Right kidney (tissue), 1 donor: Measurements from ENCODE around the gene JARID2.

ENCODE experiments used
- DNase-seq: peaks from one replicate; pipeline ENCODE4 v3.0.0-alpha.2; 2016

Gene JARID2

GRCh38 chr6:15495375-15495901 lies 249.6 kb downstream of the JARID2 start:
- DNase-seq, result no peak

DNA sequence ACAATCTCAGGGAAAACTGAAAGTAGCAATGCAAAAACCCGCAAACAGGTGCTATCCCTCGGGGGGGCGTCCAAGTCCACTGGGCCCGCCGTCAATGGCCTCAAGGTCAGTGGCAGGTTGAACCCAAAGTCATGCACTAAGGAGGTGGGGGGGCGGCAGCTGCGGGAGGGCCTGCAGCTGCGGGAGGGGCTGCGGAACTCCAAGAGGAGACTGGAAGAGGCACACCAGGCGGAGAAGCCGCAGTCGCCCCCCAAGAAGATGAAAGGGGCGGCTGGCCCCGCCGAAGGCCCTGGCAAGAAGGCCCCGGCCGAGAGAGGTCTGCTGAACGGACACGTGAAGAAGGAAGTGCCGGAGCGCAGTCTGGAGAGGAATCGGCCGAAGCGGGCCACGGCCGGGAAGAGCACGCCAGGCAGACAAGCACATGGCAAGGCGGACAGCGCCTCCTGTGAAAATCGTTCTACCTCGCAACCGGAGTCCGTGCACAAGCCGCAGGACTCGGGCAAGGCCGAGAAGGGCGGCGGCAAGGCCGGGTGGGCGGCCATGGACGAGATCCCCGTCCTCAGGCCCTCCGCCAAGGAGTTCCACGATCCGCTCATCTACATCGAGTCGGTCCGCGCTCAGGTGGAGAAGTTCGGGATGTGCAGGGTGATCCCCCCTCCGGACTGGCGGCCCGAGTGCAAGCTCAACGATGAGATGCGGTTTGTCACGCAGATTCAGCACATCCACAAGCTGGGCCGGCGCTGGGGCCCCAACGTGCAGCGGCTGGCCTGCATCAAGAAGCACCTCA lies 250.7 kb downstream of the JARID2 start:
- no peak for DNase-seq

GRCh38 chr6:15498640-15499039 lies 252.8 kb downstream of the JARID2 start:
- DNase-seq, result no peak

DNA sequence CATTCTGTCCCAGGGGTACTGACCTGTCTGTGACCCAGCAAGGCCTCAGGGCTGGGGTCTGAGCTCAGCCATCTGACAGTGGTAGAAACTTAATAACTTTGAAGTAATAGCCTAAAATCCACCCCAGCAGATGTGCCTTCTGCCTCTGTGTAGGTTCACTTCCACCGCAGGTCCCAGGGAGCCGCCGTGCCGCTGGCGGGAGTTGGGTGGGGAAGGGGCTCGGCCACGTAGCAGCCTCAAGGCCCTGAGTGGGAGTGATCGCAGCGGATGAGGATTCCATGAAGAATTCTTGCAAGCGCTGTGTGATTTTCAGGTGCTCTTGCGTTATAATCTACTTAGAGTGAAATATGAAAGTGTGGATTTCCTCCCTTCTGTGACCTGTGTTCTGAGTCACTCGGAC lies 253.3 kb downstream of the JARID2 start:
- no peak for DNase-seq

DNA sequence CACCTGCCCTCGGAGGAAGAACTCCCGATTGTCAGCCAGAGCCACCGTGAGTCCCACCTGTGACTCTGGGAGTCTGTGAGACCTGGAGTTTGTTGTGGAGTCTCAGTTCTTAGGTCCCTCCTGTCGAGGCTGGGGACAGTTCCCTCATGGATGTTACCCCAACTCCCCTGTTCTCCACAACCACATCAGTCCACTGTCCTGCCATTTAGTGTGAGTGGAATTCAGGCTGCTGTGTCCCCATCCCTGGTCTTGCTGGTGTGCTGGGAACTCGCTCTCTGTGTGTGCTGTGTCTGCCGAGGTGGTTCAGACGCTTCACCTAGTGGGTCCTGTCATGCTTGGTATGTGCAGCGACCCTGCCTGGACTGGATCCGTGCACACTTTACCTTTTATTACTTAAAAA lies 253.7 kb downstream of the JARID2 start:
- DNase-seq, result no peak

GRCh38 chr6:15500078-15500740 lies 254.3 kb downstream of the JARID2 start:
- no peak for DNase-seq

DNA sequence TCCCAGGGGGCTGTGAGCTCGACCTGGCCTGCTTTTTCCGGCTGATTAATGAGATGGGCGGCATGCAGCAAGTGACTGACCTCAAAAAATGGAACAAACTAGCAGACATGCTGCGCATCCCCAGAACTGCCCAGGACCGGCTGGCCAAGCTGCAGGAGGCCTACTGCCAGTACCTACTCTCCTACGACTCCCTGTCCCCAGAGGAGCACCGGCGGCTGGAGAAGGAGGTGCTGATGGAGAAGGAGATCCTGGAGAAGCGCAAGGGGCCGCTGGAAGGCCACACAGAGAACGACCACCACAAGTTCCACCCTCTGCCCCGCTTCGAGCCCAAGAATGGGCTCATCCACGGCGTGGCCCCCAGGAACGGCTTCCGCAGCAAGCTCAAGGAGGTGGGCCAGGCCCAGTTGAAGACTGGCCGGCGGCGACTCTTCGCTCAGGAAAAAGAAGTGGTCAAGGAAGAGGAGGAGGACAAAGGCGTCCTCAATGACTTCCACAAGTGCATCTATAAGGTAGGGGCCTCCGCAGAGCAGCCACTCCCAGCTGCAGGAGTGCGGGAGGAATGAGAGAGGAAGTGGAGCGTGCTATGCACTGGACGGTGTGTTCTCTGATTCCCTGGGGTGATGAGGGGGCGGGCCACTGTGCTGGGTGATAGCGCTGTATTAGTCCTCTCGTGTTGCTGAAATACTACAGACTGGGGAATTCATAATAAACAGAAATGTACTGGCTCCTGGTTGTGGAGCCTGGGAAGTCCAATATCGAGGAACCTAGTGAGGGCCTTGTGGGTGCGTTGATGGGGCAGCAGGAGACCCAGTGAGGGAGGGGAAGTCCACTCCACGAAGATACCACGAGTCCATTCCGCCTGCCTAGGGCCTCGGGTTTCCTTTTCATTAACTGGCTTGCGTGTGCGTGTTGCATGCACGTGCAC lies 255.3 kb downstream of the JARID2 start:
- DNase-seq, result no peak

- DNase-seq, result peak; percentile 50
These were observed 256.1 kb downstream of the JARID2 start for GRCh38 chr6:15501826-15502445.

GRCh38 chr6:15502446-15503345 lies 256.8 kb downstream of the JARID2 start:
- DNase-seq, result no peak

- no peak for DNase-seq
These were observed 257.4 kb downstream of the JARID2 start for GRCh38 chr6:15503346-15503680.

DNA sequence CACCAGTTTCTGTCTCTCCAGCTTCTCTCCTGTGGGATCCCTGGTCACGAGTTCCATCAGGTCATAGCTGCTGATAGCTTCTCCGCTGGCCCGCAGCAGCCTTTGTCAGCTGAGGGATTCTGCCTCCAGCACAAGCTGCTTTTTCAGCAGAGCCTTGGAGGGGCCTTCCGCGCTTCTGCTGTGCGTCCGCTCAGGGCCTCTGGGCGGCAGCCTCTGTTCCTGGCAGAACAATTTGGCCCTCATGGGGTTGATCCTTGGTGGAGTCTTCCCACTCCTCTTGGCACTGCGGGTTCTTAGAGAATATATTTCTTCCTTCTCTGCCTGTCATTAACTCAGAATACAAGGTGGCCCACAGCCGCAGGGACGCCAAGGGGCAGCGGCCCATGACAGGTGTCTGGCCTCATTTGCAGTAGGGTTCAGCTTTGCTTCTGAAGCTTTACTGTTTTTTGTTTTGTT lies 258.2 kb downstream of the JARID2 start:
- peak; percentile 70 for DNase-seq

GRCh38 chr6:15504581-15505350 lies 258.9 kb downstream of the JARID2 start:
- peak; percentile 86 for DNase-seq

DNA sequence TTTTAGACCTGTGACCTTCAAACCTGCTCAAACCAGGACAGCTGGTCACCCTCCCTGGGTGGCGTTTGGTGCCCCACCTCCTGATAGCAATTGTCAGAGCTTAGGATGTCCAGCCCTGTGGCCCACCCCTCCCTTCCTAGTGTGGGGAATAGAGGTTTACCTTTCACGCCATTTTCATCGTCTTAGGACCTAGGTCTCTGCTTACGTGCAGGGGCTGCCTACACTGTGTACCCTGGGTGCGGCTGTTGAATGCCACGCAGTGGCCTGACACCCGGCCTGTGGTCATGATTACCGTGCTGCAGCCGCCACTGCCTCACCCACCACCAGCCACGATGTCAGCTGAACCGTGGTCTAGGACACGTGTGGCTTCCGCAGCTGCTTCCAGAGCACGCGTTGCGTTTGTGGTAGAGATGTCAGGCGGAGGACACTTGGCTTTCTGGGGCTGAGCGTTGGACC lies 259.6 kb downstream of the JARID2 start:
- DNase-seq, result no peak

GRCh38 chr6:15506066-15506465 lies 260.2 kb downstream of the JARID2 start:
- no peak for DNase-seq

GRCh38 chr6:15507221-15507620 lies 261.4 kb downstream of the JARID2 start:
- DNase-seq, result no peak

GRCh38 chr6:15507746-15508145 lies 261.9 kb downstream of the JARID2 start:
- no peak for DNase-seq

DNA sequence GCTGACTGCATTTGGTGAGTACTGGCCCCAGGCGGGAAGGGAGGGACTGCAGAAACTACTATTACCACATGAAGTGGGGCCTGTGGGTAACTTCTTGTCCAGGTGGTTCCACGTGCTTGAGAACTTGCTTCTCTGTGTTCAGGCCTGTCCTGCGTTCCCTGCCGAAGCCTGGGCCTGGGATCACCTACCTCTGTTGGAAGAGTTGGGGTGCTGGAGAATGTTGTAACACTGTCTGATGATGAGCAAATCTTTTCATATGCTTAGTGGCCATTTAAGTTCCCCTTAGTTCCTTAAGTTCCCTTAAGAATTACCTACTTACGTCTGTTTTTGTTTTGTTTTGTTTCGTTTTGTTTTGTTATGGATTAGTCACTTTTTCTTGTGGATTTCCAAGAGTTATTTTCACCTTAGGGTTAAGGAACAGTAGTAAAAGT lies 262.6 kb downstream of the JARID2 start:
- no peak for DNase-seq

DNA sequence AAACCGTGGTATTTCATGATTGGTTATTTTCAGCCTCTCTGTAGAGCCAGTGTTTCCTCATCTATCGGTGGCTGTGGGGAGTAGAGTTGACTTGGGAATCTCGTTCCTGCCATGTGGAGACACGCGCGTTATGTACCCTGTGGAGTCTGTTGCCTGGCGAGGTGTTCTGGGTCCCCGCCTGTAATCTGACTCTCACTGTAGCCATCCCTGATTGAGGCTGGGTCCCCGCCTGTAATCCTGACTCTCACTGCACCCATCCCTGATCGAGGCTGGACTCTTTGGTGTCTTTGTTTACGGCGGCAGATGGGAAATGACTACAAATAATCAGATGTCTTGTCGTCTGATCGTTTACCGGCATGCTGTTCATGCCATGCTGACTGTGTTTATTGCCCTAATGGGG lies 263.1 kb downstream of the JARID2 start:
- no peak for DNase-seq

DNA sequence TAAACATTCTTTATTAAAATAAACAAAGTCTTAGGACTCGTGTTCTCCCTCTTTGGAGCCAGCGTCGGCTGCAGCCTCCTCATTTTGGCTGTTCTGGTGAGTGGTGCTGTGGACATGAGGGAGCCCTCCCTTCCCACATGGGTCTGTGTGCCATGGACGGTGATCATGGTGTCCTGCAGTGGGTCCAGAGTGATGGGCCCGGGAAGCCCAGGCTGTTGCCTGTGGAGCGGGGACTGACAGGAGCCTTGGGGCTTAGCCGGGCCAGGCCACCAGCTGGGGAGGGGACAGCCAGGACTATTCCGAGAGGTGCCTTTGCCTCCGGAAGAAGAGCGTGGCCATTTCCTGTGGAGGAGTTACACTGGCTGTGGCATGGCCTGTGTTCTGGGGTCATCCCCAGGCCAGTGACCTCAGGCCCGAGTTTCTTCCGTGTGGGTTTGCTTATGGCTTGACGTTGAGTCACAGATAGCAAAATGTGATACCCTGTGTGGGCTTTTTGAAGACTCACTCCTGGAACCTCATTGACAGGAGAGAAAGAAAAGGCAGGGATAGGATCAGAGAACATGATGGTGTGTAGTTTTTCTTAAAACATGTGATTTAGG lies 263.6 kb downstream of the JARID2 start:
- no peak for DNase-seq

DNA sequence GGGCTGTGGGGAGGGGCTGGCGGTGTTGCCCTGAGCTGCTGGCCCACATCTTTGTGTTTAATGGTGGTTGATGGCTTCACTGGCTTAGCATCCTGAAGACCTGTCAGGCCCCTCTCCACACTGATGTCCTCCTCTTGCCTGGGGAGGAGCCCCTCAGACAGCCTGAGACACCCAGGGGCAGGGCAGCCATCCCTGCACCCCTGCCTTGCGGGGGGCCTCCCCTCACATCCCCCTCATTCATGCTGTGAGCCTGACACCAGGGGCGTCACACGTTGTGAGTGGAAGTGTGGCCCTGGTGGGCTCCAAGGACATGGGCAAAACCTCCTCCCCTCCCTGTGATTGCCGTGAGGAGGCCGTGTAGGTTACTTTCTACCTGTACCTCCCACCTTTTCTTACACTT lies 264.3 kb downstream of the JARID2 start:
- DNase-seq, result no peak
